Esophagus muscularis mucosa (tissue), 4 donors: ENCODE measurements around the gene BMS1. TPM values are rescaled to one million over a fixed set of nuclear protein-coding genes. Genes with fewer than 3 reads are reported as not detected.

Source experiments
- DNase-seq: peaks from one replicate; pipeline ENCODE4 v3.0.0-alpha.2; 2017; ENCODE audit errors: extremely low spot score
- H3K27ac ChIP-seq, 4 donors: fragments of 200-600 bp; sonication (generic); replicated peaks in 1 of 4; 1 replicate in 3 of 4; 2 replicates in 1 of 4; pipeline ENCODE4 v1.5.1; 2016 to 2019; ENCODE audit warnings: mild to moderate bottlenecking in 1 of 4
- H3K27me3 ChIP-seq, 4 donors: fragments of 200-600 bp; sonication (generic); one replicate each; pipeline versions ENCODE4 v1.5.1 to v1.6.0; 2016 to 2019
- H3K36me3 ChIP-seq, 4 donors: fragments of 200-600 bp; sonication (generic); one replicate each; pipeline ENCODE4 v1.5.1; 2016 to 2019
- H3K4me1 ChIP-seq, 4 donors: fragments of 200-600 bp; sonication (generic); one replicate each; pipeline ENCODE4 v1.5.1; 2016 to 2019
- H3K4me3 ChIP-seq, 4 donors: fragments of 200-600 bp; sonication (generic); 1 replicate in 2 of 4; 2 replicates in 2 of 4; pipeline ENCODE4 v1.5.1; 2016 to 2019; ENCODE audit warnings: mild to moderate bottlenecking in 4 of 4, moderate library complexity in 1 of 4
- H3K9me3 ChIP-seq, 4 donors: fragments of 200-600 bp; sonication (generic); 1 replicate in 3 of 4; 2 replicates in 1 of 4; pipeline ENCODE4 v1.5.1; 2016 to 2019
- CTCF ChIP-seq, 3 experiments: fragments of 200-600 bp in 2 of 3; fragments of 450-650 bp in 1 of 3; sonication (generic) in 2 of 3; IDR thresholded peaks; one replicate each; pipeline ENCODE4 v1.5.1; 2017 to 2019; ENCODE audit warnings: antibody characterized with exemption in 3 of 3, mild to moderate bottlenecking in 2 of 3, moderate library complexity in 1 of 3
- EP300 ChIP-seq: sonication (generic); formaldehyde crosslinking; IDR thresholded peaks from one replicate; pipeline ENCODE4 v1.6.1; 2017; ENCODE audit warnings: antibody characterized with exemption
- POLR2A ChIP-seq: fragments of 450-650 bp; IDR thresholded peaks from one replicate; pipeline ENCODE4 v1.6.1; 2017; ENCODE audit warnings: antibody characterized with exemption, moderate library complexity, mild to moderate bottlenecking, low read depth
- POLR2AphosphoS5 ChIP-seq, 2 donors: sonication (generic); formaldehyde crosslinking; IDR thresholded peaks; one replicate each; pipeline ENCODE4 v1.6.1; 2017; ENCODE audit warnings: antibody characterized with exemption in 2 of 2
- WGBS: methylation state at CpG from one replicate; pipeline ENCODE4 v1.1.5; 2018; 5-methylcytosine and 5-hydroxymethylcytosine counted together
- intact Hi-C: fragments of 100-400 bp; cut with DNase I; formaldehyde crosslinking; loops from one replicate; pipeline ENCODE4 v1.15.1; 2023
- total RNA-seq, 4 donors: library from RNA; depleted of rRNA; stranded (reverse); fragments of >200 nt; gene quantifications; one replicate each; pipeline versions ENCODE4 v1.1.0 to v1.2.1, GENCODE V29; 2016

Gene BMS1
- total RNA-seq, 4 donors from 2014 or later: 10.4 to 14.6 (median 14.3) TPM

DNA sequence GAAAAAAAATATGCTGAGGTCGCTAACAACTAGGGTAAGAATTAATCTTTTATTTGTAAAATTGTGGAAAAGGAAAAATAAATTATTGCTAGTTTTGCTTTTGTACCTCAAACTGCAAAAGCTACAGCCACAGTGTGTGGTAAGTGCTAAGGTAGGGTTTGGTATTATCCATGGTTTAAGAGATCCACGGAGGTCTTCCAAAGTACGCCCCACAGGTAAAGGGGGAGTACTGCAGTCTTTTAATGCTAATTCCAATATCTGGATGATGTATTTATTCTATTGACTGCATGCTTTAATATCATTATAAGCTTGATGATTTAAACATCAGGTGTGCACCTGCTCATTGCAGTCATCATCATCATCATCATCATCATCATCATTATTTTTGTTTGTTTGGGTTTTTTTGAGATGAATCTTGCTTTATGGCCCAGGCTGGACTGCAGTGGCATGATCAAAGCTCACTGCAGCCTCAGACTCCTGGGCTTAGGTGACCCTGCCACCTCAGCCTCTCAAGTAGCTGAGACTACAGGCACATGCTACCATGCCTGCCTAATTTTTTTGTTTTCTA is 38.4 kb upstream of the BMS1 start:
- Histone ChIP-seq H3K4me1 (no peaks in the 10 kb centered on the region), H3K27ac (no peak overlapping the region), H3K27me3 (peaks cover 0 to 42% (median 0%) of the 10 kb centered on the region in 4 donors), H3K36me3 (no peaks in the 10 kb centered on the region), H3K4me3 (no peak overlapping the region), H3K9me3 (peaks cover 0 to 17% (median 7%) of the 10 kb centered on the region in 4 donors)
- WGBS: 49% methylated on average over 3 of the region's 3 CpGs
- peak; percentile 17 for DNase-seq
- TF ChIP-seq POLR2AphosphoS5 (IDR thresholded peaks at IDR 0.05) (no peak), POLR2A (no peak), CTCF (IDR thresholded peaks at IDR 0.05) (no peak), EP300 (no peak)
- intact Hi-C loops: no loop called here

DNA sequence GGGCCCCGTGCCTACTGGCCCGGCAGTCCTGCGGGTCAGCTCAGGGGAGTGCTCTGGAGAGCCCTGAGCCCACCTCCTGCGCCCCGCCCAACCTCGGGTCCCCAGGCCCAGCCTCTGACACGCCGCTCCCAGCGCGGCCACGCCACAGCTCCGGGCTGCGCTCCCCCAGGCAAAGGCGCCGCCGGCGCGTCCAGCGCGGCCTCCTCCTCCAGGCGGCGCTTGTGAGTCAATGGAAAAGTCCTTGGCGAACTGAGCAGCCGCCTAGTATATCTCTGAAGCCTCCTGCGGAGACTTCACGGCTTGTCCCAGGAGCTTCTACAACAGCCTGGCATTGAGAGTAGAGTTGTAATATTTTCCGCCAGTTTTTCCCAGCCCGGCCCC is 29.5 kb upstream of the BMS1 start:
- H3K36me3 ChIP-seq: no peaks in the 10 kb centered on the region
- peak overlapping the region in 3 of 4 donors; percentile 45 to 57 (median 54) for H3K27ac ChIP-seq
- intact Hi-C loops: loop anchor here (1.0 to 2.0 kb wide), 2 partner anchors 28 to 352 kb away; no protein-coding TSS in a partner anchor
- H3K4me3 ChIP-seq: peak overlapping the region; percentile 53 to 70 (median 56)
- WGBS: 0% methylated on average over 1 of the region's 28 CpGs
- no peak for DNase-seq
- no peaks in the 10 kb centered on the region for H3K9me3 ChIP-seq
- H3K27me3 ChIP-seq: peaks cover 0 to 69% (median 26%) of the 10 kb centered on the region in 4 donors
- peaks cover 14 to 36% (median 31%) of the 10 kb centered on the region in 4 donors for H3K4me1 ChIP-seq
- no peak for TF ChIP-seq EP300
- TF ChIP-seq CTCF (IDR thresholded peaks at IDR 0.05): peak; percentile 81 to 93 (median 89)
- no peak for TF ChIP-seq POLR2A
- TF ChIP-seq POLR2AphosphoS5 (IDR thresholded peaks at IDR 0.05): peak in 1 of 2 donors; percentile 64

DNA sequence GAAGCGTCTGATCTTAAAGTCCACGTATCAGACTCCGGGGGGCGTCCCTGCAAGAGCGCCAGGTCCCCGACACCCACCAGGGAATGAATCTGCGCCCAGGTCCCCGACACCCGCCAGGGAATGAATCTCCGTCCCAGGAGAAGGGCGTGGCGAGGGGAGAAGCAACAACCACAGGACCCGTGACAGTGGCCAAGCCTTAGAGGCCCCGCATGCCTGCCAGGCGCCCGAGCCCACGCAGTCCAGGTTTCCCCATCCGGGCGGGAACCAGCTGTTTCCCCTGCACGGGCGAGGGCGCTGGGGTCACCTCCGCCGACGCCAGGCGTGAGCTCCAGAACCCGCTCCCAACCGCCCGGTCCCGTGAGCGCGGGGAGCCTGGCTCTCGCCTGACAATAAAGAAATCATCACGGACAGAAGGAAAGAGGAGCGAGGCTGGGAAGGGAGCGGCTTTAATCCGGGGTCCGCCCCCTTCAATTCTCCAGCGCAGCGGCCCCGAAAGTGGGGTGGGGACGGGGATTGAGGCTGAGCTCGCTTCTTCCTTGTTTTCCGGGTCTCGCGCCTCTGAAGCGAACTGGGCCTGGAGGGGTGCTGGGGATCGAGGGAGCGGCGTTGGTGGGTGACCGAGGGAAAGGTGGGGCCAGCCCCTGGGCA is 29.0 kb upstream of the BMS1 start:
- Histone ChIP-seq H3K4me1 (peaks cover 14 to 36% (median 31%) of the 10 kb centered on the region in 4 donors), H3K27me3 (peaks cover 0 to 70% (median 26%) of the 10 kb centered on the region in 4 donors), H3K36me3 (no peaks in the 10 kb centered on the region), H3K9me3 (no peaks in the 10 kb centered on the region), H3K27ac (peak overlapping the region in 3 of 4 donors; percentile 45 to 57 (median 54)), H3K4me3 (peak overlapping the region; percentile 53 to 70 (median 56))
- no peak for DNase-seq
- TF ChIP-seq CTCF (IDR thresholded peaks at IDR 0.05) (no peak), POLR2AphosphoS5 (IDR thresholded peaks at IDR 0.05) (no peak), EP300 (no peak), POLR2A (no peak)
- WGBS: 1% methylated on average over 30 of the region's 51 CpGs
- intact Hi-C loops: loop anchor here (1.0 to 2.0 kb wide), 2 partner anchors 27 to 352 kb away; no protein-coding TSS in a partner anchor

DNA sequence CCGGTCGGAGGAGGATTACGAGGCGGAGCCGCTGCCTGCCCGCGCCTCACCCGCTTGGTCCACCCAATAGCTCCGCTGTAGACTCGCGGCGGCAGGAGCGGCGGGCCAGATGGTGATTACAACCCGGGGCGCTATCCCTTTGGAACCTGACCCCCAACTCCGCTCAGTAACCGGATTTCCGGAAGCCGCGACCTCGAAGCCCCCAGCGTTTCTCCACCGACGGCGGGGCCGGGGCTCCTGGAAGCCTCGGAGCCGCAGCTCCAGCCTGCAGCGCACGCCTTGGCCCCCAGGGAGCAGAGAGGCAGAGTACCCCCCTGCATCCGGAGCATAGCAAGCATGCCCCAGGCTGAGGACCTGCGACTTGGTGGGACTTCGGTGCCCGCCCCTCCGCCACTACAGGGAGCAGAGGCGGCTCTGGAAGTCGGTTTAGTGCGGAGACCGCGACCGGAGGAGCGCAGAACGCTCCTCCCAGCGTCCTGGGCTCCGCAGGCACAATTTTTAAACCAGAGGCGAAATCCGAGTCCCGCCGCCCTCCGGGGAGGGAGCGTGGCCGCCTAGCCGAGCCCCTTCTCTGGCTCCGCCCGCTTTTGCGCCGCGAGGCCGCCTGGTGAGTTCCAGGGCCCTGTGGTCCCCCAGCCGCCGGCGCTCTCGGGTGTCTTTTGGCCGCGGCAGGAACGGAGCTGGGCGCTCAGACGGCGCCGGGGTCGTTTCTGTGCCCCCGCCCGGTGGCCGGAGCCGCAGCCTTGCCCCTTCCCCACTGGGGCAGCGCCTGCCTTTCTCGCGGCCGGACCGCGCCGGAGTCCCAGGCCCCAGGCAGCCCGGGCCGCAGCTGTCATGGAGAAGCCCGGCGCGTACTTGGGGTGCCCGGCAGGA is 28.2 kb upstream of the BMS1 start:
- H3K27ac ChIP-seq: peak overlapping the region in 3 of 4 donors; percentile 34 to 57 (median 45)

More for the DNA sequence above, 28.2 kb upstream of the BMS1 start:
- intact Hi-C loops: no loop called here
- Histone ChIP-seq H3K27me3 (peaks cover 0 to 69% (median 26%) of the 10 kb centered on the region in 4 donors), H3K4me1 (peaks cover 14 to 36% (median 31%) of the 10 kb centered on the region in 4 donors), H3K9me3 (no peaks in the 10 kb centered on the region), H3K4me3 (peak overlapping the region; percentile 53 to 70 (median 56)), H3K36me3 (no peaks in the 10 kb centered on the region)
- no peak for TF ChIP-seq POLR2A
- TF ChIP-seq CTCF (IDR thresholded peaks at IDR 0.05): no peak
- TF ChIP-seq POLR2AphosphoS5 (IDR thresholded peaks at IDR 0.05): no peak
- no CpG with 5 or more reads among the region's 89 CpGs for WGBS
- no peak for DNase-seq
